Femur (tissue), 1 donor: ENCODE measurements around the gene NDUFB10.
"Not testable (repeated sequence)": the region's sequence is repeated elsewhere in the genome, so short reads cannot be mapped to it uniquely, and the experiment has no call there.

Experiments used
- DNase-seq: peaks from one replicate; pipeline ENCODE4 v3.0.0-alpha.2; 2017

The NDUFB10 gene

GRCh38 chr16:1926271-1926670 lies 33.1 kb upstream of the NDUFB10 start:
- no peak for DNase-seq

- DNase-seq: peak; percentile 53
Observed at GRCh38 chr16:1929105-1929504, 30.2 kb upstream of the NDUFB10 start.

DNA sequence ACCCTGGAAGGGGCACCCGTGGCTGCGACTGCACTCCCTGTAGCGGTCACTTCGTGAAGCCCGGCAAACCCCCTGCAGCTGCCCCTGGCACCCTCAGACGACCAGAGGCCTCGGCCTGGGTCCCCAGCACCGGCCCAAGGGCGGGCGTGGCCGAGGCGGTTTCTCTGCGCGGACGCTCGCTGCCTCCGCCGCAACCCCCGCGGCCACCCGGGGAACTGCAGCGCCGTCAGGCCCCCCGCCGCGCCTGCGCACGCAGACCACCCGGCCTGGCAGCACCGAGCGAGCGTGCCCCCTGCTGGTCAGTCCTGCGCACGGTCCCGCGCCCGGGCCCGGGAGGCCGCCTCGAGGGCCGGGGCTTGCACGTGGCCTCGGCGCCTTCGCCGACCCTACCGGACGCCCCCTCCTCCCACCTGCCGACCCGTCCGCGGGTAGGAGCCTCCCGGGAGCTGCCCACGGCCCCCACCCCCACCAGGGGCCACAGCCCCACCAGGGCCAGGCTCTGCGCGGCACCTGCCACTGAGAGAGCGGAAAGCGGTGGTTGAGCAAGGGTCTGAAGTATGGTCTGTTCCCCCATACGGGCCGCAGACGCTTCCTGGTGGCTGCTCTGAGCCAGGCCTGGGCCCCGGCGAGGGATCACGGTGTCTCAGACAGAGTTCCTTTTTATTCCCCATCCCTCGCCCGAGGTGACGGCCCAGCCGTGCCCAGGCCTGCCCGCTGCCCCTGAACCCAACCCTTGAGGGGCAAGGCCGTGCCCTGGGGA lies 29.6 kb upstream of the NDUFB10 start:
- peak; percentile 94 for DNase-seq

GRCh38 chr16:1930338-1930720 lies 29.0 kb upstream of the NDUFB10 start:
- no peak for DNase-seq

GRCh38 chr16:1932050-1933028 lies 27.0 kb upstream of the NDUFB10 start:
- DNase-seq: no peak

- no peak for DNase-seq
Observed at GRCh38 chr16:1933097-1933661, 26.2 kb upstream of the NDUFB10 start.

DNA sequence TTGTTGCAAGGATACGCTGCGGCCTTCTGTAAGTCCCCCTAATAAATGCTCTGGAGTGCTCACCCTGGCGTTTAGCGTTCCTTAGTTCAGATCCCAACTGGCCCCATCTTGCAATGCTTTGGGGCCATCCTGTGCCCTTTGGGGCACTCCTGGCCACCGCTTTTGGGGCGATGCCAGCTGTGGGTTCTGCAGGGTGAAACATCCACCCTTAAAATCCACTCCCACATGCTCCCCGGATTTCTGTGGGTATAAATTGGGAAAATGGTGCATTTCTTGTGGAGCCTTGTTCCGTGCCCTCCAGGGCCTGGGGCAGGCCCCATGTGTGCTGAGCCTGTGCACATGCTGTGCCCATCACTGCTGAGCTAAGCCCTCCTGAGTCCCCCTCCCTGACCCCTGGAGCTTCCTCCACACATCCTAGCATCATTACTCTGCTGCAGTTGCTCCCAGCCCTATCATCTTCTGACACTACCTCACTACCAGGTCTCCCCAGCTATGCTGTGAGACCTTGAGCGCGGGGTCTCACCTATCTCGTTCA lies 22.3 kb upstream of the NDUFB10 start:
- DNase-seq: no peak

DNA sequence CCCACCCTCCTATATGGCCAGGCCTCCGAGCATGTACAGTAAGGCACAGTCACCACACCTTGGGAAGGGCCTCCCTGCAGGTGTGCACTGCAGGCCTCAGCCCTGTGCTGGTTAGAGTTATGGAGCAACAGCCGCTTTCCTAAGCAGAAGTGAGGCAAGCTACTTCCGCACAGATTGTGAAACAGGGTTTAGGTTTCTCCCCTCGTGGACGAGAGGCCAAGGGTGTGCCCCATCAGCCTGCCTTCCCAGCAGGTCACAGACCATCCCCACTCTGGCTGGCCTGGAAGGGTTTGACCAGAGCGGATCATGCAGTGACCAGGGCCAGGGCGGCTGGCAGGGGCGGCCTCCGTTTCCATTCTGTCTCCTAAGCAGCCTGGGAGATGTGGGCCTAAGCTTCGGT lies 21.0 kb upstream of the NDUFB10 start:
- DNase-seq: peak; percentile 57

- peak; percentile 14 for DNase-seq
Observed at GRCh38 chr16:1938910-1939309, 20.4 kb upstream of the NDUFB10 start.

DNA sequence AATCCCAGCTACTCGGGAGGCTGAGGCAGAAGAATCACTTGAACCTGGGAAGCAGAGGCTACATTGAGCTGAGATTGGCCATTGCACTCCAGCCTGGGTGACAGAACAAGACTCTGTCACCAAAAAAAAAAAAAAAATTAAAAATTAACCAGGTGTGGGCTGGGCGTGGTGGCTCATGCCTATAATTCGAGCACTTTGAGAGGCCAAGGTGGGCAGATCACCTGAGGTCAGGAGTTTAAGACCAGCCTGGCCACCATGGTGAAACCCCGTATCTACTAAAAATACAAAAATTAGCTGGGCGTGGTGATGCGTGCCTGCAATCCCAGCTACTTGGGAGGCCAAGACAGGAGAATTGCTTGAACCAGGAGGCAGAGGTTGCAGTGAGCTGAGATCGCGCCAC lies 19.5 kb upstream of the NDUFB10 start:
- not testable (repeated sequence) for DNase-seq

GRCh38 chr16:1940273-1941161 lies 18.8 kb upstream of the NDUFB10 start:
- peak; percentile 20 for DNase-seq

DNA sequence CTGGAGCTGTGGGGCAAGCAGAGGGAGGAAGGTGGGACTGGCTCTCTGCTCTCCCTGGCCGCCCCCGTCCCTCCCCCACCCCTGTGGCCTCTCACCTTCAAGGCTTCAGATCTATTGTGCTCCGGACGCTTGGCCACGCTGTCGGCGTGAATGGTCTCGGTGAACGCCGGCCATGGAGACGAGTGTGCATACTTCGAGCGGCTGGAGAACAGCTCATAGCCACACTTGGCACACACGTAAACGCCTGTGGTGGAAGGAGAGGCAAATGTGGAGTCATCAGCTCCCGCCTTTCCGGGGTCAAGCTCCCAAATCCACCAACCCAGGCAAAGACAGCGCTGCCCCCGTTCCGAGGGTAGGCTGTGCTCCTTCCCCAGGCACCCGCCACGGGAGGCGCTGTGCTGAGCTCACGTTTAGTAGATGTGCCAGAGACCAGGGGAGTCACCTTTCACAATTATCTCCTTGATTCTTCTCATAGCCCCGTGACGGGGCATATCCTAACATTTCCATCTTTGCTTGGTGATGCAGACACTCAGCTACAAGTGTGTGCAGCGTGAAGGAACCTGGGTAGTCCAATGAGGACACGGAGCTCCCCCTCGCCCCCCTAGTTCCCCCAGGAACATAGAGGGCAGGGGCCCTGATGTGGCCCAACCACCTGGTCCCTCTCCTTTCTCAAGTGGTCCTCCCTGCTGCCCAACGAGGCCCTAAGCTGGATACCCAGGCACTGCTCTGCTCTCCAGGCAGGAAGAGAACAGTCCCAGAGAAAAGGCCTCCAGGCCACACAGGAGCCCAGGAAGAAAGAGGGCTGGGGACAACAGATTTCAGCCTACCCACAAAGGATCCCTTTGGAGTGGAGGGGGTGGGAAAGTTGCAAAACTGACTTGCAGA lies 17.9 kb upstream of the NDUFB10 start:
- peak; percentile 20 for DNase-seq

- DNase-seq: peak; percentile 52
Observed at GRCh38 chr16:1942047-1942809, 17.1 kb upstream of the NDUFB10 start.

GRCh38 chr16:1942810-1943726 lies 16.3 kb upstream of the NDUFB10 start, which contains the start of gene MSRB1:
Gene MSRB1 (minus strand): TSS chr16:1943199. CDS start chr16:1943156, 43 bp downstream.
- DNase-seq: peak; percentile 99

- DNase-seq: no peak
Observed at GRCh38 chr16:1944612-1945199, 14.6 kb upstream of the NDUFB10 start.

GRCh38 chr16:1945559-1946391 lies 13.6 kb upstream of the NDUFB10 start:
- DNase-seq: no peak

DNA sequence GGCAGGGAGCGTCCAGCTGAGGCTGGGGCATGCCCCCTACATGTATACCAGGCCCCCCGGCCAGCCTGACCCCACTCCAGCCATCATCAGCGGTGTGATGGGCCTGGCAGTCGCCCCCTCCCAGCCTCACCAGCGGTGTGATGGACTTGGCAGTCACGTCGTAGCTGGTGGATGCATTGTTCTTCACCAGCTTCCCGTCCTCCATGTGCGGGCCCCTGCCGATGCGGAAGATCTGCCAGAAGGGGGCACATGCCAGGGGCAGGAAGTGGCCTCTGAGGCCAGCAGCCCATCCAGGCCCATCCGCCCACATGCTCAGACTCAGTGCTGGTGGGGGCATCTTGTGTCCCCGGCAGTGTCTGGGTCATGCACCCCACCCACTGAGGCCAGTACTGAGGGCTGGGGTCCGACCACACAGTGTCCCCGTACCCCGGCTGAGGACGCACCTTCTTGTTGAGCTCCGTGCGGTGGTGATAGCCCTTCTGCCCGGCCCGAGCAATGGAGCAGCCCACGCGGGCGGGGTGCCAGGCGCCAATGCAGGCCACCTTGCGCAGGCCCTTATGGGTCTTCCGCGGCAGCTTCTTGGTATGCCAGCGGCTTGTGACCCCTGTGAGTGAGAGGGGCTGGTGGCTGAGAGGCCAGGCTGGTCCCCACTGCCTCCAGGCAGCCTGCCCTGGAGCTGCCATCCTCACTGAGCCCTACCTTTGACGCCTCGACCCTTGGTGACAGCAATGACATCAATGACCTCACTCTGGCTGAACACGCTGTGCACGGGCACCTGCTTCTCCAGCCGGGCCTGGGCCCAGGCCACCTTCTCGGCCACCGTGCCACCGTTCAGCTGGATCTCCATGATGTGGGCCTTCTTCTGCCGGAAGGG lies 12.6 kb upstream of the NDUFB10 start:
- DNase-seq: peak; percentile 17
